ENCODE measurements around the gene DGKQ. TPM values are rescaled to one million over a fixed set of nuclear protein-coding genes. Genes with fewer than 3 reads are reported as not detected.
"Not testable (repeated sequence)": the region's sequence is repeated elsewhere in the genome, so short reads cannot be mapped to it uniquely, and the experiment has no call there.

DGKQ gene
- total and polyA plus RNA-seq, 7 donors = 2.2 to 3.9 (median 2.8) TPM

GRCh38 chr4:947491-947971, 25.8 kb downstream of the DGKQ start:
- no peak for TF ChIP-seq CTCF (IDR thresholded peaks at IDR 0.05)
- peaks cover 0 to 12% of the 10 kb centered on the region in 2 donors for H3K36me3 ChIP-seq (ENCODE audit: insufficient read depth in 1 of 2, low read depth in 1 of 2)
- intact Hi-C loops (cut with DNase I) = no loop called here
- H3K9me3 ChIP-seq = no peaks in the 10 kb centered on the region
- WGBS, 3 donors = 94 to 95% (median 94%) methylated on average over 18 to 19 of the region's 19 CpGs
- no peaks in the 10 kb centered on the region for H3K4me1 ChIP-seq
- no peak overlapping the region for H3K4me3 ChIP-seq
- H3K27me3 ChIP-seq (ENCODE audit: insufficient read depth in 3 of 3, low read length in 2 of 3) = no peaks in the 10 kb centered on the region
- H3K27ac ChIP-seq = no peak overlapping the region
- ATAC-seq (no peak), DNase-seq (peak in 1 of 2 donors; percentile 35)

- Histone ChIP-seq H3K27ac (no peak overlapping the region), H3K27me3 (ENCODE audit: insufficient read depth in 3 of 3, low read length in 2 of 3) (no peaks in the 10 kb centered on the region), H3K36me3 (ENCODE audit: insufficient read depth in 1 of 2, low read depth in 1 of 2) (peaks cover 0 to 8% of the 10 kb centered on the region in 2 donors), H3K4me1 (no peaks in the 10 kb centered on the region), H3K4me3 (no peak overlapping the region), H3K9me3 (no peaks in the 10 kb centered on the region)
- ATAC-seq (no peak), DNase-seq (peak in 1 of 2 donors; percentile 34)
- intact Hi-C loops (cut with DNase I) = no loop called here
- WGBS, 3 donors = 72 to 75% (median 74%) methylated on average over 58 to 62 of the region's 62 CpGs
- no peak for TF ChIP-seq CTCF (IDR thresholded peaks at IDR 0.05)
These were observed 26.6 kb downstream of the DGKQ start for GRCh38 chr4:946517-947471.

GRCh38 chr4:946103-946450, 27.3 kb downstream of the DGKQ start:
- no peaks in the 10 kb centered on the region for H3K27me3 ChIP-seq (ENCODE audit: insufficient read depth in 3 of 3, low read length in 2 of 3)
- DNase-seq (no peak), ATAC-seq (no peak)
- H3K27ac ChIP-seq = no peak overlapping the region
- no peak for TF ChIP-seq CTCF (IDR thresholded peaks at IDR 0.05)
- intact Hi-C loops (cut with DNase I) = no loop called here
- H3K4me3 ChIP-seq = no peak overlapping the region
- WGBS, 3 donors = 73 to 77% (median 74%) methylated on average over 9 of the region's 9 CpGs
- H3K36me3 ChIP-seq (ENCODE audit: insufficient read depth in 1 of 2, low read depth in 1 of 2) = peaks cover 0 to 6% of the 10 kb centered on the region in 2 donors
- H3K9me3 ChIP-seq = no peaks in the 10 kb centered on the region
- H3K4me1 ChIP-seq = no peaks in the 10 kb centered on the region

- WGBS, 3 donors = 60 to 65% (median 65%) methylated on average over 28 of the region's 28 CpGs
- Histone ChIP-seq H3K27me3 (ENCODE audit: insufficient read depth in 3 of 3, low read length in 2 of 3) (no peaks in the 10 kb centered on the region), H3K4me1 (no peaks in the 10 kb centered on the region), H3K4me3 (no peak overlapping the region), H3K27ac (no peak overlapping the region), H3K36me3 (ENCODE audit: insufficient read depth in 1 of 2, low read depth in 1 of 2) (peaks cover 0 to 6% of the 10 kb centered on the region in 2 donors), H3K9me3 (no peaks in the 10 kb centered on the region)
- DNase-seq (peak in 1 of 2 donors; percentile 32), ATAC-seq (no peak)
- no peak for TF ChIP-seq CTCF (IDR thresholded peaks at IDR 0.05)
- intact Hi-C loops (cut with DNase I) = no loop called here
These were observed 27.9 kb downstream of the DGKQ start for GRCh38 chr4:945274-946102.

GRCh38 chr4:939508-939907, 33.9 kb downstream of the DGKQ start:
- H3K9me3 ChIP-seq; H3K36me3 ChIP-seq (ENCODE audit: insufficient read depth in 1 of 2, low read depth in 1 of 2); H3K4me1 ChIP-seq; DNase-seq; H3K4me3 ChIP-seq; H3K27ac ChIP-seq; ATAC-seq; H3K27me3 ChIP-seq (ENCODE audit: insufficient read depth in 3 of 3, low read length in 2 of 3); intact Hi-C loops (cut with DNase I): not testable (repeated sequence)
- WGBS, 3 donors = 79 to 83% (median 83%) methylated on average over 4 of the region's 4 CpGs
